ENCODE results near the gene PCSK5.
"Not testable (repeated sequence)": the region's sequence is repeated elsewhere in the genome, so short reads cannot be mapped to it uniquely, and the experiment has no call there.

PCSK5 gene

DNA sequence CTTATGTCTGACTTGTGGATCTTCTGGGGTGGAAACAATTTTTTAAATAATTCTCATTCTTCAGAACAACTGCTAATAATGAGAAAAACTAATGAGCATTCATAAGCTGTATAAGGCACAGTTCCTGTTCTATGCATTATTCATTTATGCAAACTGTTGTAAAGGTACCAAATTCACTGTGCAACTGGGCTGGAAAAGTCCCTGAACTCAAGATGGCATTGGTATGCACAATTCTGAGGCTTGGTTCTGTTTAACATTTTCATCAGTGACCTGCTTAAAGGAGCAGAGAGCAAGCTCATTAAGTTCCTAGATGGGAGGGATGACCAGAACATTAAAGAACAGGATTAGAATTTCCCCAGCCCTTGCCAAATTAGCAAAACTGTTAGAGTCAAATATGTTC is 399.2 kb downstream of the PCSK5 start:
- no peak for DNase-seq

DNA sequence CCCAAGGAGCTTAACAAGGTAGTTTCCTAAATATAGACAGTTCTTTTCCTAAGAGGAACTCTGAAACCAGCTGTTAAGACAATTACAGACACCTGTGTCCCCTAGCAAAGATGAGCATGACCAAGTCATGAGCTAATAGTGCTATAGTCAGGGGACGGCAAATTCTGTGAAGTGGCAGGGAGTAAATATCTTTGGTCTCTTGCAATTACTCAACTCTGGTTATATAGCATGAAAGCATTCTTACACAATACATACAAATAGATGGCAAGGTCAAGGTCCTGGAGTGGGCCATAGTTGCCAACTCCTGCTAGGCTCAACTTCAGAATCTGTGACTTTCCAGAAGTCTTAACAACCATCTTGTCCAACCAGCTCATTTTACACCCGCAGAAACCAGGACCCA is 400.1 kb downstream of the PCSK5 start:
- DNase-seq: no peak

GRCh38 chr9:76292246-76292645 is 401.8 kb downstream of the PCSK5 start:
- no peak for DNase-seq

GRCh38 chr9:76292658-76293057 is 402.2 kb downstream of the PCSK5 start:
- no peak for DNase-seq

DNA sequence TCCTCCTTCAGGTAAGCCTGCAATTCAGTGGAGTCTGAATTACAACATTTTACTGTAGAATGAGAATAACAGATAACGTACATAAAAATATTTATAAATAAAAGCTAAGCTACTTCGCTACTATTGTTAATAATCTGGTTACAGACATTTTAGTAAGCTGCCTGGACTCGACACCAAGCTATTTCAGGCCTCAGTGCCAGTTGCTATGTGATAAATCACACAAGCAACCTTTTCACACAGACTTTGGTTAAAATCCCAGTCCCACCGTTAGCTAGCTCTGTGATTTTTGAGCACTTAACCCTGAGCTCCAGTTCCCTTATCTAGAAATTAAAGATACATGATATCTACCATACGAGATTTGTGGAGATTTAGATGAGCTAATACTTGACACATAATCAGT is 403.8 kb downstream of the PCSK5 start:
- DNase-seq: no peak

DNA sequence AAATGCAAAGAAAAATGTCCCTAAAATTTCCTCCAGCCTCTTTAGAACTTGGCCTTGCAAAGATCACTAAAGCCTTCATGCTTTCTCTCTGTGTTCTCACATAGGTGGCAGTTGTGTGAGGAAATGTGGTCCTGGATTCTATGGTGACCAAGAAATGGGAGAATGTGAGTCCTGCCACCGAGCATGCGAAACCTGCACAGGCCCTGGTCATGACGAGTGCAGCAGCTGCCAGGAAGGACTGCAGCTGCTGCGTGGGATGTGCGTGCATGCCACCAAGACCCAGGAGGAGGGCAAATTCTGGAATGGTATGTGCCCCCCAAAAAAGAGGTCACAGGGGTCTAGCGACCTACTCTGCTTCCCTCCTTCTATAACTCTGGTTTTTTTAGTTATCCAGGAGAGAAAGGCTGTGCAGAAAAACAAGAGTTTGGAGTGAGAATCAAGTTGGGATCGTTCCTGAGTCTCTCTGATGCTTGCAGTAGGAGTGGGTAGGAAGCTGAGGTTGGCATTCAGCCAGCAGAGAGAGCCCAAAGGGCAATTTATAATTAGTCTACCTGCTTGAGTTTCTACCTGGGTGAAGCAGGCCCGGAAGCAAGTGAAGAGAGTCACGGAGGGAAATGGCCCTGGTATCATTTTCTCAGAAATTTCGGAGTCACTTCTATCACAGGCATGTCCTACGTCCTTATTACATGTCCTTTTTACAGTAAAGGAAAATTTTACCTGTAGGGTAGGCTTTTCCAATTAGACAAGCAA is 406.3 kb downstream of the PCSK5 start:
- no peak for DNase-seq

DNA sequence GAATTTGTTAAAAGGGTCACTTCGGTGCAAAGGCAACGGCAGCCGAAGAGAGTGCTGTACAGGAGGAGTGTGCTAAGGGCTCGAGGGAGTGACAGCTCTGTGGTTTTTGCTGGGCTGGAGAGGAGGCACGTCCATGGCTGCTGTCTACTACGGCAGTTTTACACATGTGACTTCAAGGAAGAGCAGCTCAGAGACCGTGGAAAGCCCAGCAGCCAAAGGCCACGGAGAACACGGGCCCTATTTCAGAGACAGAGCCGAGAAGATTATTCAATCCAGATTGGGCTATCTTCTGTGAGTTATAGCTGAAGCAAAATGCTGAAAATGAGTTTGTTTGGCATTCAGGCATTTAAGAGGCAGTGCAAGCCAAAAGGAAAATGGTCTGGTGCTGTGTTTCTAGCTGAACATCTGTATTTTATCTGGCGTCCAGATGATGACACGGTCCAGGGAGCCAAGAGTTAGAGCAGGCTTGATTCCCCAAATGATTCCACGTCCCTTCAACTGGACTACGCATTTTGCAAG is 407.3 kb downstream of the PCSK5 start:
- no peak for DNase-seq

DNA sequence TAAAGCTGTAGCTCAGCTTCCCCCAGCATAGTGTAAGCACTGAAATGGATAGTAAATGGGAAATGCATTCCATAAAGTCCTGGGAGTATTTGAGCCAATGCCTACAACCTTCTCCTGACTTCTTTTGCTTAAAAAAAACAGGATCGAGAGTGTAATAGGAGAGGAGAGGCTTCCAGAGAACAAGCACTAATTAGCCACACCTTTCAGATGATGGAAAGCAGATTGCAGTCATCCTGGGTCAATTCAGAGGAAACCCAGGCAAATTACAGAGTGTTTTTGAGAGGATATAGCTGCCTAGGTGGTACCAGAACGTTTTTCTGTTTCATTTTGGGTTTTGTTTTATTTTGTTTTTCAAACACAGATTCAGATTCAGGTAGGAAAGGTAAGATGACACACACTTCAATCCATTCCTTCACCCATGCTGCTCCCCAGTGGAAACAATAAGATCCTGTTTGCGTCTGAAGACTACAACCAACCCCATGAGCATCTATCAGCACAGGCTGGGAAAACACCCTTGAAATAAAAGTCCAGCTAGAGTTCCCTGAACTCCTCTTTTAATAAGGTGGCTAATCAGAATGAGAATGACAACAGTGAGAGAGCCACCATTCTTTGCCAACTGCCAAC is 408.2 kb downstream of the PCSK5 start:
- DNase-seq: no peak

DNA sequence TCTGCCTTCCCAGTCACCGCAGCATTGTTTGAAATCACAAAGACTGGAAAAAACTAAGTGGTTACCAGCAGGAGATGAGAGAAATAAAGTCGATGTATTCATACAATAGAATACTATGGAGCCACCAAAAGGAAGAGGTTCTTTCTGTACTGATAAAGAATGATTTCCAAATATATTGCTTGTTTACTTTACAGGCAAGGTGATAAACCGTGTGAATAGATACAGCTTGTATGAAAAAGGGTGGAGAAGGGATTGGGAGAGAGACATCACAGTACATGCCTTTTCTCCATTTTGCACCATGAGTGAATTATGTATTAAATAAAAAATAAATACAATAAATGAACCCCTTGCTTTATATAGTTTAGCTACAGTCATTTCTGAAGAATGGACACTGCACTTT is 412.1 kb downstream of the PCSK5 start:
- no peak for DNase-seq

DNA sequence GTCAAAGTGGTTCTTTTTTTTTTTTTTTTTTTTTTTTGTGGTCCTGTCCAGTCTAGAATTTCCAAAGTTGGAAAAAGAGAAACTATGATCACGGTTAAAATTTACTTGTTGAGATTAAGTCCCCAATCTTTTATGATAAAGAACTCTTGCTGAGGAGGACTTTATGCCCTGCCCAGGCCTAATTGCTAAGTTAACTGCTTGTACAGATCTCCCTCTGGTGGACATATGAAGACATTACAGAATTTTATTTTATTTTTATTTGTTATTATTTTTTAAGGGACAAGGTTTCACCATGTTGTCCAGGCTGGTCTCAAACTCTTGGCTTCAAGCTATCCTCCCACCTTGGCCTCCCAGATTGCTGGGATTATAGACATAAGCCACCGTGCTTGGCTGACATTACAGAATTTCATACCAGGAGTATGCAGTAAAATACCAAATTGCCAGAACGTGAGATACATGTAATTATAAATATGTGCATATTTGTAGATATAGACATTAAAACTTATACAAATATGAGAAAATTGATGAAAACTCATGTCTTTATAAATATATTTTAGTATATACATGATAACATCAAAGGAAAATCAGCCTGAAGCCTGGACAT is 412.6 kb downstream of the PCSK5 start:
- DNase-seq: no peak

DNA sequence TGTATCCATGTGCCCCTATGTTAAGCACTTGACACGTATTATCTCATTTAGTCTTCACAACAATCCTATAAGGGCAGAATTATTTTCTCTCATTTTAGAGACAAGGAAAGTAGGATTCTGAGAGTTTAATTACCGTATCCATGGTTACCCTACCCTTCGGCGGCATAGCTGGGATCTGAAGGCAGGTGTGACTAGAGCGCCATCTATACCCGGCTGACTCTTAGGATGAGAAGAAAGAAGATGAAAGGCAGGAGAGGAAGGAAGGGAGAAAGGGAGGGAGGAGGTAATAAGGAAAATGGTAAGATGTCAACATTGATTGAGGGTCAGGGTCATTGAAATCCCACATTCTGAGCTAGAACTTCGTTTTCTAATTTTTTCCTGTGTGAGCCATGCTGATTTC is 416.6 kb downstream of the PCSK5 start:
- DNase-seq: not testable (repeated sequence)

DNA sequence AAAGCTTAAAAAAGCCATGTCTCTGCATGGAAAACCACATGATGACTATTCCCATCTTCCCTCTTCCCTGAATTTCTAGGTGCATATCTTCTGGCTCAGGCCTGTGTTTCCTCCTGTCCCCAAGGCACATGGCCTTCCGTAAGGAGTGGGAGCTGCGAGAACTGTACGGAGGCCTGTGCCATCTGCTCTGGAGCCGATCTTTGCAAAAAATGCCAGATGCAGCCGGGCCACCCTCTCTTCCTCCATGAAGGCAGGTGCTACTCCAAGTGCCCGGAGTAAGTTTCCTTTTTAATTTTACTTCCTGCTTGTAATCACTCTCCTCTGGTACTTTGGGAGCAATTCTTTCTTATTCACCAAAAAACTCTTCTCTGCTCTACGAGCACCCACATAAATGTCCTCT is 420.1 kb downstream of the PCSK5 start:
- no peak for DNase-seq

DNA sequence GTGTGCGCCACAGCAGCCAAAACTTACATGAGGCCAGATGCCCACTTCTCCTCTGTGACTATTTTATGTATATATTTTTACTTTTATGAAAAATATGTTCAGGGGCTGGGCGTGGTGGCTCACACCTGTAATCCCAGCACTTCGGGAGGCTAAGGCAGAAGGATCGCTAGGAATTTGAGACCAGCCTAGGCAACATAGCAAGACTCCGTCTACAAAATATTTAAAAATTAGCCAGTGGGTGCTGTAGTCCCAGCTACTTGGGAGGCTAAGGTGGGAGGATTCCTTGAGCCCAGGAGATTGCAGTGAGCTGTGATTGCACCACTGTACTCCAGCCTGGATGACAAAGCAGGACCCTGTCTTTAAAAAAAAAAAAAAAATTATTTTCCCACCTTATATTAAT is 420.5 kb downstream of the PCSK5 start:
- DNase-seq: no peak

GRCh38 chr9:76311537-76311936 is 421.1 kb downstream of the PCSK5 start:
- DNase-seq: no peak

- DNase-seq: no peak
These were observed 423.3 kb downstream of the PCSK5 start for GRCh38 chr9:76313771-76314170.

DNA sequence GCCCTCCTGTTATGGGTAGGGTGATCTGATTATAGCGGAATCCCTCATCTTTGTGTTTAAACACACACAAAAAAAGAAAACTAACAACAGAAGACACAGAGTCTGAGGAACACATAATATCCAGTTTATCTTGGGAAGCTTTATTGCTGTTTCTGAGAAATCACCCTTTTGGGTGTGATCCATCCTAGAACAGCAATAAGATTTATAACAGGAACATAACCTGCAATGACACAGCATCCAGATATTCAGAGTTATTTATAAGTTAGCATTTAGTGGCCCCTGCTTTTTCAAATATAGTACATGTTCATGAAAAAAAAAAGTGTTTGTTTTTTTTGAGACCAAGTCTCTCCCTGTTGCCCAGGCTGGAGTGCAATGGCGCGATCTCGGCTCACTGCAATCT is 423.8 kb downstream of the PCSK5 start:
- no peak for DNase-seq

- no peak for DNase-seq
These were observed 425.6 kb downstream of the PCSK5 start for GRCh38 chr9:76316069-76316468.

DNA sequence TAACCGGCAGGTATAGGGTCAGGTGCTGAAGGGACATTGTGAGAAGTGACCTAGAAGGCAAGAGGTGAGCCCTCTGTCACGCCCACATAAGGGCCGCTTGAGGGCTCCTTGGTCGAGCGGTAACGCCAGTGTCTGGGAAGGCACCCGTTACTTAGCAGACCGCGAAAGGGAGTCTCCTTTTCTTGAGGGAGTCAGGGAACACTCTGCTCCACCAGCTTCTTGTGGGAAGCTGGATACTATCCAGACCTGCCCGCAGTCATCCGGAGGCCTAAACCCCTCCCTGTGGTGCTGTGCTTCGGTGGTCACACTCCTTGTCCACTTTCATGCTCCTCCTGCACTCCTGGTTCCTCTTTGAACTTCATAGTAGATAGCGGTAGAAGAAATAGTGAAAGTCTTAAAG is 429.0 kb downstream of the PCSK5 start:
- DNase-seq: not testable (repeated sequence)

DNA sequence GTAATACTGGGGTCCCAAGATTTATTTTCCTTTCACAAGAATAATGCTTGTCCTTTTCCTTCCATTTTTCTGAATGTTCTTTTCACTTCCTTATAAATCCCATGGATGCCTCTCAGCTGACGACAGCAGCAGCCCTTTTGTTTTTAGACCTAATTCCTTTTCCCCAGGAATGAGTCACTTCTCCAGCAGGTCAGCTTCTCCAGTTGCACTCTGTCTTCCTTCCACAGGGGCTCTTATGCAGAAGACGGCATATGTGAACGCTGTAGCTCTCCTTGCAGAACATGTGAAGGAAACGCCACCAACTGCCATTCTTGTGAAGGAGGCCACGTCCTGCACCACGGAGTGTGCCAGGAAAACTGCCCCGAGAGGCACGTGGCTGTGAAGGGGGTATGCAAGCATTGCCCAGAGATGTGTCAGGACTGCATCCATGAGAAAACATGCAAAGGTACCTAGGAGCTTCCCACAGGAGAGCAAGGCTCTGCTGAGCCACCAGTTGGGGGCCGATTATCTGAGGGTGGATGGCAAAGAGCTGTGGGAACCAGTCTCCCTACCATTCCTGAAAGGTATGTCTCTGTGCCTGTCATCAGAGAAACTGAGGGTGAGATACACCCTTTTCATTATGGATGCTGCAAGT is 430.8 kb downstream of the PCSK5 start:
- no peak for DNase-seq

DNA sequence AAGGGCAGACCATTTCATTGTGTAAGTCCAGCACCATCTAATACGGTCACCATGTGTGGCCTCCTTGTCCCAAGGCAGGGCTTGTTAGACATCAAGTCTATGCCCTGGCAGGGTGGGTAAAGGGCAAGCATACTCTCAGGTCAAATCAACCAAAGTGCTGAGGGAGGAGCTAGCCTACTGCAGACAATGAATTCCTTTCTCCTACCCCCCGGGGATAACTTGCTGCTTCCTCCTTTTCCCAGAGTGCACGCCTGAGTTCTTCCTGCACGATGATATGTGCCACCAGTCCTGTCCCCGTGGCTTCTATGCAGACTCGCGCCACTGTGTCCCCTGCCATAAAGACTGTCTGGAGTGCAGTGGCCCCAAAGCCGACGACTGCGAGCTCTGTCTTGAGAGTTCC is 432.3 kb downstream of the PCSK5 start:
- DNase-seq: no peak

DNA sequence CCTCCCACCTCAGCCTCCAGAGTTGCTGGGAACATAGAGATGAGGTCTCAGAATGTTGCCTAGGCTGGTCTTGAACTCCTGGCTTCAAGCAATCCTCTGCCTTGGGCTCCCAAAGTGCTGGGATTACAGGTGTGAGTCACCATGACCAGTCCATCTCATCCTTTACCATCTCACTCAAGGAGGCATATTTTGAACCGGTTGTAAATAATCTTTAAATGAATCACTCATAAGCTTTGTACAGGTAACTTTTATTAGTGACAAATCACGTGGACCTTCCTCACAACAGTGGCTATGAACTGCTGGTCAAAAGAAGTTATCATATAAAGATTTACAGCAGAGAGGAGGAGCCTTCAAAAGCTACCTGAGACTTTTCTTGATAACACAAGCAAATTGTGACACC is 433.0 kb downstream of the PCSK5 start:
- DNase-seq: no peak

DNA sequence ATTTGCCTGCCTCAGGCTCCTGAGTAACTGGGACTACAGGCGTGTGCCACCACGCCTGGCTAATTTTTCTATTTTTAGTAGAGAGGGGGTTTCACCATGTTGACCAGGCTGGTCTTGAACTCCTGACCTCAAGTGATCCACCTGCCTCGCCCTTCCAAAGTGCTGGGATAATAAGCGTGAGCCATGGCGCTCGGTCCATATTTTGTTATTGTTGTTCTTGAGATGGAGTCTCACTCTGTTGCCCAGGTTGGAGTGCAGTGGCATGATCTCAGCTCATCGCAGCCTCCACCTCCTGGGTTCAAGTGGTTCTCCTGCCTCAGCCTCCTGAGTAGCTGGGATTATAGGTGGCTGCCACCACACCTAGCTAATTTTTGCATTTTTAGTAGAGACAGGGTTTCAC is 433.6 kb downstream of the PCSK5 start:
- not testable (repeated sequence) for DNase-seq

DNA sequence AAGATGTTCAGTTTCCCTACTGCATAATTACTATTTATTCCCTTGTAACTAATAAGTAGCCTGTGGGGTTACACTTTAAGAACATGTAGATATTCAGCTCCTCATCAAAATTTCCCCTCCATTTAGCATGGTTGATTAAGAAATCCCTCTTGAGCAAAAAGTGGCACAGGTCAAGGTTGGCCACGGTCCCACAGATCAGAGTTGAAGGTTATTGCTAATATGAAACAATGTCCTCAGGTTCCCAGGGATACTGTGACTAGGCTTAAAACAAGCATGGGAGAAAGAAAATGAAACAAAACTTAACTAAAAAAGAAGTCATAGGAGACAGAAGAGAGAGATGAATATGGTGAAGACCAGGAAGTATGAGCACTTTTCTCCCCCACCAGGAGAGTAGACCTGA is 439.6 kb downstream of the PCSK5 start:
- no peak for DNase-seq

- no peak for DNase-seq
These were observed 442.9 kb downstream of the PCSK5 start for GRCh38 chr9:76333388-76333787.

Data from activated effector memory CD4-positive, alpha-beta T cell treated with Interleukin-2 at 50 U/mL for 16 hours (primary cell).